Measurements from ENCODE around the gene TRH.

DNA sequence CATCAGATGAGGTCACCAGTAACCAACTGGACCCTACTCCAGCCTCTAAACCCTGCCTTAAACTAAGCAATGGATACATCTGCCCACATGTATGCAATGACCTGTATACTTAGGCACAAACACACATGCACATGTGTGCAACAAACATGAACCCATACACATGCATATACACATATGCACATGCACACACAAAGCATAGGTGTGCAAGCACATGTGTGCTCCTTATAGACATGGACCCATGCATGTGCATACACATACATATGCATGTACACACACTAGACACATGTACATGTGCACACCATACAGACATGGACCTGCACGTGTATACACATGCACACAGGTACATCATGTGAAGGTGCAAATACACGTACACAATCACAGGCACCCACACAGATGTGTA, 8.6 kb upstream of the TRH start:
- TF ChIP-seq EP300 (IDR thresholded peaks at IDR 0.05) (no peak), POLR2A (IDR thresholded peaks at IDR 0.05; ENCODE audit: low read depth) (no peak), POLR2AphosphoS5 (IDR thresholded peaks at IDR 0.05) (no peak)
- TF ChIP-seq, protein P1, sequence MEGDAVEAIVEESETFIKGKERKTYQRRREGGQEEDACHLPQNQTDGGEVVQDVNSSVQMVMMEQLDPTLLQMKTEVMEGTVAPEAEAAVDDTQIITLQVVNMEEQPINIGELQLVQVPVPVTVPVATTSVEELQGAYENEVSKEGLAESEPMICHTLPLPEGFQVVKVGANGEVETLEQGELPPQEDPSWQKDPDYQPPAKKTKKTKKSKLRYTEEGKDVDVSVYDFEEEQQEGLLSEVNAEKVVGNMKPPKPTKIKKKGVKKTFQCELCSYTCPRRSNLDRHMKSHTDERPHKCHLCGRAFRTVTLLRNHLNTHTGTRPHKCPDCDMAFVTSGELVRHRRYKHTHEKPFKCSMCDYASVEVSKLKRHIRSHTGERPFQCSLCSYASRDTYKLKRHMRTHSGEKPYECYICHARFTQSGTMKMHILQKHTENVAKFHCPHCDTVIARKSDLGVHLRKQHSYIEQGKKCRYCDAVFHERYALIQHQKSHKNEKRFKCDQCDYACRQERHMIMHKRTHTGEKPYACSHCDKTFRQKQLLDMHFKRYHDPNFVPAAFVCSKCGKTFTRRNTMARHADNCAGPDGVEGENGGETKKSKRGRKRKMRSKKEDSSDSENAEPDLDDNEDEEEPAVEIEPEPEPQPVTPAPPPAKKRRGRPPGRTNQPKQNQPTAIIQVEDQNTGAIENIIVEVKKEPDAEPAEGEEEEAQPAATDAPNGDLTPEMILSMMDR (IDR thresholded peaks at IDR 0.05), result no peak

Measured in esophagus muscularis mucosa (tissue), 4 donors.